ENCODE results near the gene TRIM37. TPM values are rescaled to one million over a fixed set of nuclear protein-coding genes. Genes with fewer than 3 reads are reported as not detected.
A peak's percentile ranks its signal among the peaks of the same experiment; 100 is the strongest.

The TRIM37 gene
- total and polyA plus RNA-seq, 3 experiments from 2014 or later: 11.4 to 30.6 (median 27.7) TPM

GRCh38 chr17:59026176-59026939 lies 80.3 kb downstream of the TRIM37 start:
- ChIA-PET POLR2A (no interaction called here), CTCF (no interaction called here)
- Mint-ChIP-seq H3K4me3 (no peak overlapping the region), H3K9me3 (no peaks in the 10 kb centered on the region), H3K4me1 (peaks cover 7 to 12% (median 11%) of the 10 kb centered on the region in 3 donors), H3K27ac (peak overlapping the region; percentile 3 to 64 (median 42)), H3K36me3 (peaks cover 2 to 45% (median 13%) of the 10 kb centered on the region in 3 donors), H3K27me3 (no peaks in the 10 kb centered on the region)
- Histone ChIP-seq H3K4me3 (ENCODE audit: low read length) (no peak overlapping the region), H3K27me3 (ENCODE audit: insufficient read depth, low read length, poor library complexity, severe bottlenecking) (no peaks in the 10 kb centered on the region), H3K9me3 (ENCODE audit: low read length) (no peaks in the 10 kb centered on the region), H3K4me1 (ENCODE audit: insufficient read depth, low read length) (no peaks in the 10 kb centered on the region), H3K27ac (ENCODE audit: low read depth, low read length) (no peak overlapping the region), H3K36me3 (ENCODE audit: insufficient read depth, low read length) (peaks cover 7% of the 10 kb centered on the region)
- no peak for DNase-seq

DNA sequence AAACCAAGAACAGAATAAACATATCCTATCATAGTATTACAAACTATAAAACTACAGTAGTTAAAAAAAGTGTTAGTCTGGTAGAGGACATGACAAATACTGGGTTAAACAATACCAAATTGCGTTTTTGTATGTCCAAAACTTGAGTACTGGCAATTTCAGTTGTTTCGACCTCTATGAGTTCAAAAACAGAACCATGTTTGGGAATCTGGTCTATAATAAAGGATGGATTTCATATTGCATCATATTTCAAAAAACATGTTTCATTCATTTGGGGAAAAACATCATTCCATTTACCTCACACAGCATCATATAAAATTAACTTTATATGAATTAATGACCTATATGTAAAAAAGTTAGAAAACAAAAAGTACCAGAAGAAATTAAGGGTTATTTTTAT lies 81.8 kb downstream of the TRIM37 start:
- Histone ChIP-seq H3K4me3 (ENCODE audit: low read length) (no peak overlapping the region), H3K27me3 (ENCODE audit: insufficient read depth, low read length, poor library complexity, severe bottlenecking) (no peaks in the 10 kb centered on the region), H3K9me3 (ENCODE audit: low read length) (no peaks in the 10 kb centered on the region), H3K36me3 (ENCODE audit: insufficient read depth, low read length) (peaks cover 7% of the 10 kb centered on the region), H3K27ac (ENCODE audit: low read depth, low read length) (no peak overlapping the region), H3K4me1 (ENCODE audit: insufficient read depth, low read length) (no peaks in the 10 kb centered on the region)
- no peak overlapping the region for H3K4me3 Mint-ChIP-seq
- H3K27ac Mint-ChIP-seq: no peak overlapping the region
- peaks cover 7 to 12% (median 11%) of the 10 kb centered on the region in 3 donors for H3K4me1 Mint-ChIP-seq
- peaks cover 10 to 49% (median 11%) of the 10 kb centered on the region in 3 donors for H3K36me3 Mint-ChIP-seq
- DNase-seq: no peak
- no peaks in the 10 kb centered on the region for H3K9me3 Mint-ChIP-seq
- H3K27me3 Mint-ChIP-seq: no peaks in the 10 kb centered on the region
- ChIA-PET POLR2A (no interaction called here), CTCF (no interaction called here)

GRCh38 chr17:59018019-59018418 lies 88.7 kb downstream of the TRIM37 start:
- Mint-ChIP-seq H3K27me3 (no peaks in the 10 kb centered on the region), H3K9me3 (no peaks in the 10 kb centered on the region), H3K4me3 (no peak overlapping the region), H3K4me1 (peaks cover 0 to 2% (median 1%) of the 10 kb centered on the region in 3 donors), H3K36me3 (peaks cover 10 to 58% (median 11%) of the 10 kb centered on the region in 3 donors), H3K27ac (no peak overlapping the region)
- no peaks in the 10 kb centered on the region for H3K4me1 ChIP-seq (ENCODE audit: insufficient read depth, low read length)
- no peaks in the 10 kb centered on the region for H3K36me3 ChIP-seq (ENCODE audit: insufficient read depth, low read length)
- no peak overlapping the region for H3K4me3 ChIP-seq (ENCODE audit: low read length)
- ChIA-PET CTCF (interaction anchor here (1.3 kb wide), 1 partner anchor 13 kb away, joined by 3 read pairs; no protein-coding TSS in a partner anchor), POLR2A (no interaction called here)
- no peaks in the 10 kb centered on the region for H3K27me3 ChIP-seq (ENCODE audit: insufficient read depth, low read length, poor library complexity, severe bottlenecking)
- H3K9me3 ChIP-seq (ENCODE audit: low read length): no peaks in the 10 kb centered on the region
- no peak overlapping the region for H3K27ac ChIP-seq (ENCODE audit: low read depth, low read length)
- no peak for DNase-seq

GRCh38 chr17:59011975-59012374 lies 94.7 kb downstream of the TRIM37 start:
- Mint-ChIP-seq H3K36me3 (peaks cover 0 to 65% (median 14%) of the 10 kb centered on the region in 3 donors), H3K4me1 (no peaks in the 10 kb centered on the region), H3K27ac (peak overlapping the region in 1 of 8 donors; percentile 45), H3K4me3 (no peak overlapping the region), H3K27me3 (no peaks in the 10 kb centered on the region), H3K9me3 (no peaks in the 10 kb centered on the region)
- Histone ChIP-seq H3K4me1 (ENCODE audit: insufficient read depth, low read length) (no peaks in the 10 kb centered on the region), H3K27ac (ENCODE audit: low read depth, low read length) (no peak overlapping the region), H3K36me3 (ENCODE audit: insufficient read depth, low read length) (peaks cover 6% of the 10 kb centered on the region), H3K9me3 (ENCODE audit: low read length) (no peaks in the 10 kb centered on the region), H3K27me3 (ENCODE audit: insufficient read depth, low read length, poor library complexity, severe bottlenecking) (no peaks in the 10 kb centered on the region), H3K4me3 (ENCODE audit: low read length) (no peak overlapping the region)
- CTCF ChIA-PET: interaction anchor here (0.6 kb wide), 1 partner anchor 300 kb away, joined by 3 read pairs; no protein-coding TSS in a partner anchor
- POLR2A ChIA-PET: no interaction called here
- no peak for DNase-seq

- Histone ChIP-seq H3K27me3 (ENCODE audit: insufficient read depth, low read length, poor library complexity, severe bottlenecking) (no peaks in the 10 kb centered on the region), H3K4me3 (ENCODE audit: low read length) (no peak overlapping the region), H3K27ac (ENCODE audit: low read depth, low read length) (no peak overlapping the region), H3K36me3 (ENCODE audit: insufficient read depth, low read length) (peaks cover 6% of the 10 kb centered on the region), H3K4me1 (ENCODE audit: insufficient read depth, low read length) (no peaks in the 10 kb centered on the region), H3K9me3 (ENCODE audit: low read length) (no peaks in the 10 kb centered on the region)
- Mint-ChIP-seq H3K27me3 (no peaks in the 10 kb centered on the region), H3K9me3 (no peaks in the 10 kb centered on the region), H3K4me3 (no peak overlapping the region), H3K27ac (no peak overlapping the region), H3K4me1 (no peaks in the 10 kb centered on the region), H3K36me3 (peaks cover 0 to 62% (median 12%) of the 10 kb centered on the region in 3 donors)
- CTCF ChIA-PET: no interaction called here
- DNase-seq: no peak
- POLR2A ChIA-PET: no interaction called here
These were observed 96.7 kb downstream of the TRIM37 start for GRCh38 chr17:59010026-59010425.

DNA sequence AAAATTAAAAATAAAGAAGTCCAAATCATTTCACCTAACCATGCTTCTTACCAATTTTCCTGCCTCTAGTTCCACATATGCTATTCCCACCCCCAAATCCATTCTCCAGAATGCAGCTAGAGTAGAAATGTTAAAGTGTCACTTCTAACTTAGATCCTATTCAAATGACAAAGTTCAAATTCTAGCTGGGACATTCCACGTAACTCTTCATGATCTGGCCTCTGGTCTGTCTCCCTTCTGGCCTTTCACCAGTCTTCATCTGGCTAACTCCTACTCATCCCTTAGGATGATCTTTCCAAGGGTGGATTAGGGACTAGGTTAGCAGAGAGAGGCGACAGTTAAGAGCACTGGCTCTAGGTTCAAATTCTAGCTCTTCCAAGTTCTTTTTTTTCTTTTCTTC lies 97.9 kb downstream of the TRIM37 start:
- POLR2A ChIA-PET: no interaction called here
- Mint-ChIP-seq H3K4me3 (no peak overlapping the region), H3K27me3 (no peaks in the 10 kb centered on the region), H3K9me3 (no peaks in the 10 kb centered on the region), H3K27ac (peak overlapping the region in 2 of 8 donors; percentile 8 to 92), H3K4me1 (peaks cover 3 to 8% (median 4%) of the 10 kb centered on the region in 3 donors), H3K36me3 (peaks cover 0 to 54% (median 8%) of the 10 kb centered on the region in 3 donors)
- no peak overlapping the region for H3K27ac ChIP-seq (ENCODE audit: low read depth, low read length)
- H3K27me3 ChIP-seq (ENCODE audit: insufficient read depth, low read length, poor library complexity, severe bottlenecking): no peaks in the 10 kb centered on the region
- peaks cover 5% of the 10 kb centered on the region for H3K4me1 ChIP-seq (ENCODE audit: insufficient read depth, low read length)
- DNase-seq: no peak
- H3K9me3 ChIP-seq (ENCODE audit: low read length): no peaks in the 10 kb centered on the region
- peaks cover 6% of the 10 kb centered on the region for H3K36me3 ChIP-seq (ENCODE audit: insufficient read depth, low read length)
- CTCF ChIA-PET: interaction anchor here (1.4 to 1.5 kb wide), 2 partner anchors 431 to 490 kb away, joined by 3 to 7 read pairs; no protein-coding TSS in a partner anchor
- H3K4me3 ChIP-seq (ENCODE audit: low read length): no peak overlapping the region

DNA sequence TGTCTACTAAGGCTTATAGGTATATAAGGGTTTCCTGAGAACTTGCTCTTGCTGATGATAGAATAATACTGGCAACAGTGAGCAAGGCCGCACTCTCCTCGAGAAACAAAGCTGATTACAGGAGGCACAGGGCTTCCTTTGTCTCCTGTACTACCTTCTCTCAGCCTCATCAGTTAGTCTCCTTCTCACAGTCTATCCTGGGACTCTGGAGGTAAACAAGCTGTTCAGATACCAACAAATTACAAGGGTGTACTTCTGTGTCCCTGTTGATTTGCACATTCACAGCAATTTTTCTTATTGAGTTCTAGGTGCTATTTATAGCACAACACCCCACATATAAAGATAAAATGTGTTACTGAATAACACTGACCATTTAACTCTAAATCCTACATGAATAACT lies 98.7 kb downstream of the TRIM37 start:
- POLR2A ChIA-PET: no interaction called here
- H3K4me1 Mint-ChIP-seq: peaks cover 3 to 8% (median 4%) of the 10 kb centered on the region in 3 donors
- CTCF ChIA-PET: interaction anchor here (1.4 to 1.5 kb wide), 2 partner anchors 430 to 489 kb away, joined by 3 to 7 read pairs; no protein-coding TSS in a partner anchor
- H3K27ac Mint-ChIP-seq: no peak overlapping the region
- H3K4me1 ChIP-seq (ENCODE audit: insufficient read depth, low read length): peaks cover 5% of the 10 kb centered on the region
- no peak for DNase-seq
- H3K9me3 Mint-ChIP-seq: no peaks in the 10 kb centered on the region
- no peaks in the 10 kb centered on the region for H3K27me3 ChIP-seq (ENCODE audit: insufficient read depth, low read length, poor library complexity, severe bottlenecking)
- no peak overlapping the region for H3K4me3 ChIP-seq (ENCODE audit: low read length)
- H3K4me3 Mint-ChIP-seq: no peak overlapping the region
- peaks cover 0 to 48% (median 7%) of the 10 kb centered on the region in 3 donors for H3K36me3 Mint-ChIP-seq
- H3K27ac ChIP-seq (ENCODE audit: low read depth, low read length): no peak overlapping the region
- peaks cover 6% of the 10 kb centered on the region for H3K36me3 ChIP-seq (ENCODE audit: insufficient read depth, low read length)
- H3K27me3 Mint-ChIP-seq: no peaks in the 10 kb centered on the region
- no peaks in the 10 kb centered on the region for H3K9me3 ChIP-seq (ENCODE audit: low read length)

GRCh38 chr17:59004338-59005111 lies 102.2 kb downstream of the TRIM37 start:
- ChIA-PET CTCF (interaction anchor here (0.8 to 2.9 kb wide), 17 partner anchors 10 to 486 kb away, joined by 3 to 16 read pairs (median 3); no protein-coding TSS in a partner anchor), POLR2A (interaction anchor here (0.6 to 0.8 kb wide), 3 partner anchors 430 to 652 kb away, joined by 3 read pairs; partner anchors contain the start of gene SUPT4H1)
- peak; percentile 46 to 74 (median 57) for DNase-seq
- H3K27me3 ChIP-seq (ENCODE audit: insufficient read depth, low read length, poor library complexity, severe bottlenecking): no peaks in the 10 kb centered on the region
- H3K4me3 ChIP-seq (ENCODE audit: low read length): no peak overlapping the region
- H3K27me3 Mint-ChIP-seq: no peaks in the 10 kb centered on the region
- no peak overlapping the region for H3K27ac ChIP-seq (ENCODE audit: low read depth, low read length)
- H3K4me1 Mint-ChIP-seq: peaks cover 13 to 19% (median 17%) of the 10 kb centered on the region in 3 donors
- peak overlapping the region in 1 of 7 donors; percentile 15 for H3K4me3 Mint-ChIP-seq
- H3K27ac Mint-ChIP-seq: peak overlapping the region; percentile 66 to 94 (median 82)
- H3K9me3 Mint-ChIP-seq: no peaks in the 10 kb centered on the region
- H3K36me3 ChIP-seq (ENCODE audit: insufficient read depth, low read length): no peaks in the 10 kb centered on the region
- peaks cover 9% of the 10 kb centered on the region for H3K4me1 ChIP-seq (ENCODE audit: insufficient read depth, low read length)
- no peaks in the 10 kb centered on the region for H3K9me3 ChIP-seq (ENCODE audit: low read length)
- peaks cover 0 to 39% (median 6%) of the 10 kb centered on the region in 3 donors for H3K36me3 Mint-ChIP-seq

All from CD8-positive, alpha-beta memory T cell (primary cell).